ENCODE measurements around the gene MPIG6B.
A peak's percentile ranks its signal among the peaks of the same experiment; 100 is the strongest.

Gene MPIG6B

GRCh38 chr6:31736768-31737314, 13.7 kb downstream of the MPIG6B start:
- no peaks in the 10 kb centered on the region for H3K9me3 ChIP-seq (ENCODE audit: control insufficient read depth, low read length)
- H3K9ac ChIP-seq (ENCODE audit: low read length): peak overlapping the region; percentile 96
- H3K4me3 ChIP-seq (ENCODE audit: low read length): peak overlapping the region; percentile 47
- H3K27me3 ChIP-seq (ENCODE audit: control insufficient read depth, insufficient read depth, low read length): no peaks in the 10 kb centered on the region
- peaks cover 13% of the 10 kb centered on the region for H3K36me3 ChIP-seq (ENCODE audit: control insufficient read depth, insufficient read depth, low read length)
- peaks cover 55% of the 10 kb centered on the region for H3K4me1 ChIP-seq (ENCODE audit: control insufficient read depth, insufficient read depth, low read length)

- no peaks in the 10 kb centered on the region for H3K9me3 ChIP-seq (ENCODE audit: control insufficient read depth, low read length)
- H3K4me1 ChIP-seq (ENCODE audit: control insufficient read depth, insufficient read depth, low read length): peaks cover 52% of the 10 kb centered on the region
- no peaks in the 10 kb centered on the region for H3K27me3 ChIP-seq (ENCODE audit: control insufficient read depth, insufficient read depth, low read length)
- H3K36me3 ChIP-seq (ENCODE audit: control insufficient read depth, insufficient read depth, low read length): peaks cover 10% of the 10 kb centered on the region
- peak overlapping the region; percentile 96 for H3K9ac ChIP-seq (ENCODE audit: low read length)
- peak overlapping the region; percentile 1 for H3K4me3 ChIP-seq (ENCODE audit: low read length)
These were observed 14.3 kb downstream of the MPIG6B start for GRCh38 chr6:31737315-31737990.

GRCh38 chr6:31737991-31738979, 15.1 kb downstream of the MPIG6B start:
- peaks cover 7% of the 10 kb centered on the region for H3K36me3 ChIP-seq (ENCODE audit: control insufficient read depth, insufficient read depth, low read length)
- peak overlapping the region; percentile 1 for H3K4me3 ChIP-seq (ENCODE audit: low read length)
- H3K9ac ChIP-seq (ENCODE audit: low read length): peak overlapping the region; percentile 96
- H3K4me1 ChIP-seq (ENCODE audit: control insufficient read depth, insufficient read depth, low read length): peaks cover 50% of the 10 kb centered on the region
- H3K9me3 ChIP-seq (ENCODE audit: control insufficient read depth, low read length): no peaks in the 10 kb centered on the region
- H3K27me3 ChIP-seq (ENCODE audit: control insufficient read depth, insufficient read depth, low read length): no peaks in the 10 kb centered on the region

GRCh38 chr6:31739639-31740396, 16.6 kb downstream of the MPIG6B start, which contains the start of gene MSH5:
Gene MSH5, plus strand, starts transcription at chr6:31740005. Its CDS starts 462 bp downstream, at chr6:31740467.
- Histone ChIP-seq H3K4me3 (ENCODE audit: low read length) (peak within 1 kb of the TSS; percentile 57), H3K4me1 (ENCODE audit: control insufficient read depth, insufficient read depth, low read length) (peaks cover 35% of the 10 kb centered on the region), H3K36me3 (ENCODE audit: control insufficient read depth, insufficient read depth, low read length) (no peaks in the 10 kb centered on the region), H3K9ac (ENCODE audit: low read length) (peak within 1 kb of the TSS; percentile 96), H3K9me3 (ENCODE audit: control insufficient read depth, low read length) (no peaks in the 10 kb centered on the region), H3K27me3 (ENCODE audit: control insufficient read depth, insufficient read depth, low read length) (no peaks in the 10 kb centered on the region)

GRCh38 chr6:31740397-31741223, 17.4 kb downstream of the MPIG6B start:
- H3K4me3 ChIP-seq (ENCODE audit: low read length): peak overlapping the region; percentile 57
- H3K9me3 ChIP-seq (ENCODE audit: control insufficient read depth, low read length): no peaks in the 10 kb centered on the region
- H3K4me1 ChIP-seq (ENCODE audit: control insufficient read depth, insufficient read depth, low read length): peaks cover 35% of the 10 kb centered on the region
- no peaks in the 10 kb centered on the region for H3K36me3 ChIP-seq (ENCODE audit: control insufficient read depth, insufficient read depth, low read length)
- H3K27me3 ChIP-seq (ENCODE audit: control insufficient read depth, insufficient read depth, low read length): no peaks in the 10 kb centered on the region
- H3K9ac ChIP-seq (ENCODE audit: low read length): peak overlapping the region; percentile 78

- H3K27me3 ChIP-seq (ENCODE audit: control insufficient read depth, insufficient read depth, low read length): no peaks in the 10 kb centered on the region
- H3K36me3 ChIP-seq (ENCODE audit: control insufficient read depth, insufficient read depth, low read length): no peaks in the 10 kb centered on the region
- H3K4me3 ChIP-seq (ENCODE audit: low read length): no peak overlapping the region
- no peak overlapping the region for H3K9ac ChIP-seq (ENCODE audit: low read length)
- H3K9me3 ChIP-seq (ENCODE audit: control insufficient read depth, low read length): no peaks in the 10 kb centered on the region
- H3K4me1 ChIP-seq (ENCODE audit: control insufficient read depth, insufficient read depth, low read length): peaks cover 31% of the 10 kb centered on the region
These were observed 18.6 kb downstream of the MPIG6B start for GRCh38 chr6:31741815-31742214.

GRCh38 chr6:31742894-31743293, 19.7 kb downstream of the MPIG6B start:
- H3K9ac ChIP-seq (ENCODE audit: low read length): no peak overlapping the region
- H3K4me3 ChIP-seq (ENCODE audit: low read length): no peak overlapping the region

GRCh38 chr6:31744422-31744821, 21.2 kb downstream of the MPIG6B start:
- Histone ChIP-seq H3K9ac (ENCODE audit: low read length) (no peak overlapping the region), H3K27me3 (ENCODE audit: control insufficient read depth, insufficient read depth, low read length) (no peaks in the 10 kb centered on the region), H3K9me3 (ENCODE audit: control insufficient read depth, low read length) (no peaks in the 10 kb centered on the region), H3K4me1 (ENCODE audit: control insufficient read depth, insufficient read depth, low read length) (peaks cover 8% of the 10 kb centered on the region), H3K4me3 (ENCODE audit: low read length) (no peak overlapping the region), H3K36me3 (ENCODE audit: control insufficient read depth, insufficient read depth, low read length) (no peaks in the 10 kb centered on the region)

More at GRCh38 chr6:31742894-31743293, 19.7 kb downstream of the MPIG6B start:
- Histone ChIP-seq H3K4me1 (ENCODE audit: control insufficient read depth, insufficient read depth, low read length) (peaks cover 21% of the 10 kb centered on the region), H3K36me3 (ENCODE audit: control insufficient read depth, insufficient read depth, low read length) (no peaks in the 10 kb centered on the region), H3K27me3 (ENCODE audit: control insufficient read depth, insufficient read depth, low read length) (no peaks in the 10 kb centered on the region), H3K9me3 (ENCODE audit: control insufficient read depth, low read length) (no peaks in the 10 kb centered on the region)

- Histone ChIP-seq H3K4me1 (ENCODE audit: control insufficient read depth, insufficient read depth, low read length) (no peaks in the 10 kb centered on the region), H3K9me3 (ENCODE audit: control insufficient read depth, low read length) (no peaks in the 10 kb centered on the region), H3K4me3 (ENCODE audit: low read length) (no peak overlapping the region), H3K27me3 (ENCODE audit: control insufficient read depth, insufficient read depth, low read length) (no peaks in the 10 kb centered on the region), H3K36me3 (ENCODE audit: control insufficient read depth, insufficient read depth, low read length) (no peaks in the 10 kb centered on the region), H3K9ac (ENCODE audit: low read length) (no peak overlapping the region)
These were observed 26.3 kb downstream of the MPIG6B start for GRCh38 chr6:31749301-31750036.

- Histone ChIP-seq H3K4me3 (ENCODE audit: low read length) (no peak overlapping the region), H3K4me1 (ENCODE audit: control insufficient read depth, insufficient read depth, low read length) (no peaks in the 10 kb centered on the region), H3K36me3 (ENCODE audit: control insufficient read depth, insufficient read depth, low read length) (no peaks in the 10 kb centered on the region), H3K27me3 (ENCODE audit: control insufficient read depth, insufficient read depth, low read length) (no peaks in the 10 kb centered on the region), H3K9ac (ENCODE audit: low read length) (no peak overlapping the region), H3K9me3 (ENCODE audit: control insufficient read depth, low read length) (no peaks in the 10 kb centered on the region)
These were observed 27.3 kb downstream of the MPIG6B start for GRCh38 chr6:31750411-31751022.
